ENCODE data around the gene CNTNAP5.

The CNTNAP5 gene

DNA sequence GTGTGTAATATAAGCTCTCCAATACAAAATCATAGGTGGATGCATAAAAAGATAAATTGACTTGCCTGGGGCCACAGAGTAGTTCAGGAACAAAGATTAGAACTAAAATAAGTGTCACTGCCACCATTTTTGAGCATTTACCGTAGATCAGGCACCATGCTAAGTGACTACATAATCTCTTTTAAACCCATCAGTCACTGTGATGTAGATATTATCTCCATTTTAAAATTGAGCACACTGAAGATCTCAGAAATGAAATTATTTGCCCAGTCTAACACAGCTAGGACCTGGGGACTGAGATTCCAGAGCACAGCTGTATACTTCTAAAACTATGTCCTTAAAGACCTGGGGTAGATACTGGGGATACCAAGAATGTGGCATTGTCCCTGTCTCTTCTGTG, 737.3 kb downstream of the CNTNAP5 start:
- TF ChIP-seq, protein P1, sequence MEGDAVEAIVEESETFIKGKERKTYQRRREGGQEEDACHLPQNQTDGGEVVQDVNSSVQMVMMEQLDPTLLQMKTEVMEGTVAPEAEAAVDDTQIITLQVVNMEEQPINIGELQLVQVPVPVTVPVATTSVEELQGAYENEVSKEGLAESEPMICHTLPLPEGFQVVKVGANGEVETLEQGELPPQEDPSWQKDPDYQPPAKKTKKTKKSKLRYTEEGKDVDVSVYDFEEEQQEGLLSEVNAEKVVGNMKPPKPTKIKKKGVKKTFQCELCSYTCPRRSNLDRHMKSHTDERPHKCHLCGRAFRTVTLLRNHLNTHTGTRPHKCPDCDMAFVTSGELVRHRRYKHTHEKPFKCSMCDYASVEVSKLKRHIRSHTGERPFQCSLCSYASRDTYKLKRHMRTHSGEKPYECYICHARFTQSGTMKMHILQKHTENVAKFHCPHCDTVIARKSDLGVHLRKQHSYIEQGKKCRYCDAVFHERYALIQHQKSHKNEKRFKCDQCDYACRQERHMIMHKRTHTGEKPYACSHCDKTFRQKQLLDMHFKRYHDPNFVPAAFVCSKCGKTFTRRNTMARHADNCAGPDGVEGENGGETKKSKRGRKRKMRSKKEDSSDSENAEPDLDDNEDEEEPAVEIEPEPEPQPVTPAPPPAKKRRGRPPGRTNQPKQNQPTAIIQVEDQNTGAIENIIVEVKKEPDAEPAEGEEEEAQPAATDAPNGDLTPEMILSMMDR (IDR thresholded peaks at IDR 0.05; ENCODE audit: low read depth, low read length): no peak
- H3K9me3 ChIP-seq (ENCODE audit: severe bottlenecking): no peaks in the 10 kb centered on the region
- no peaks in the 10 kb centered on the region for H3K36me3 ChIP-seq
- no peaks in the 10 kb centered on the region for H3K27me3 ChIP-seq (ENCODE audit: insufficient read depth, low read depth, severe bottlenecking)
- no peak for DNase-seq
- H3K4me3 ChIP-seq (ENCODE audit: low read depth, low read length): no peak overlapping the region
- no peak overlapping the region for H3K27ac ChIP-seq

GRCh38 chr2:124763611-124764010, 738.5 kb downstream of the CNTNAP5 start:
- TF ChIP-seq, protein P1 (IDR thresholded peaks at IDR 0.05; ENCODE audit: low read depth, low read length): no peak
- Histone ChIP-seq H3K27me3 (ENCODE audit: insufficient read depth, low read depth, severe bottlenecking) (no peaks in the 10 kb centered on the region), H3K36me3 (no peaks in the 10 kb centered on the region), H3K4me3 (ENCODE audit: low read depth, low read length) (no peak overlapping the region), H3K9me3 (ENCODE audit: severe bottlenecking) (no peaks in the 10 kb centered on the region), H3K27ac (no peak overlapping the region)
- no peak for DNase-seq

DNA sequence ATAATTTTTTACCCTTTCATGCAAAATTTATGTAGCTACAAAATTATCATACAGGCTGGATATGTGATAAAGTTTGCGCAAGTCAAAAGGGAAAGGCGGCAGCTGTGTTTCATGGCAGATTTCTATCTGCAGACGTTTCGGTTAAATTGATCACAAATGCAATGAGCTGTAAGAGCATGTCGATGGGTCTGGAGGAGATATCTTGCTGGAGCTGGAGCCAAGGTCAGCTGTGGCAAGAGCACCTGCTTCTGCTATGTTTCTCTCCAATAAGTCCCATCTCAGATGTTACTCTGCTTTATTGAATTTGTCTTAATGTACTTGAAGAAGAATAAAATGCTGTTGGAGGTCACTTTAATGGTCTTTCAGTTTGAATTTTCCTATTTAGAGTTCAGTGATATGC, 749.7 kb downstream of the CNTNAP5 start:
- no peak overlapping the region for H3K4me3 ChIP-seq (ENCODE audit: low read depth, low read length)
- H3K27ac ChIP-seq: no peak overlapping the region
- no peaks in the 10 kb centered on the region for H3K27me3 ChIP-seq (ENCODE audit: insufficient read depth, low read depth, severe bottlenecking)
- no peaks in the 10 kb centered on the region for H3K9me3 ChIP-seq (ENCODE audit: severe bottlenecking)
- no peak for DNase-seq
- TF ChIP-seq, protein P1 (IDR thresholded peaks at IDR 0.05; ENCODE audit: low read depth, low read length): no peak
- no peaks in the 10 kb centered on the region for H3K36me3 ChIP-seq

DNA sequence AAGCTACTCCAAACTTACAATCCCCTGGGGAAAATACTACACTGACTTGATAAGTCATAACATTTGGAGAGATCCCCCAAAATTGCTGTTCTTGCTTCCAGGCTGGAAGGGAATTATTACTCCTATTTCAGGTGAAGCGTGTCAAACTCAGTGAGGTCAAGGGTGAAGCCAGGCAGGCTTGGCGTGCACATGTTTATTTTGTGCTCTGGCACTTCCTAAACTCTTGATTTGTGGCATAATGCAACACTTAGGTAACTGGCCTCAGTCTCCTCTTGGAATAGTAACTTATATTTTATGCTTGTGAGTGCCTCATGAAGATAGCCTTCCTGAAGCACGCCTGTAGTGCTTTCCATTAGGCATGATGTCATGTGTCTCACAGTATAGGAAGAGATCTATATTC, 751.2 kb downstream of the CNTNAP5 start:
- TF ChIP-seq, protein P1 (IDR thresholded peaks at IDR 0.05; ENCODE audit: low read depth, low read length): no peak
- H3K27ac ChIP-seq: no peak overlapping the region
- no peaks in the 10 kb centered on the region for H3K9me3 ChIP-seq (ENCODE audit: severe bottlenecking)
- no peaks in the 10 kb centered on the region for H3K27me3 ChIP-seq (ENCODE audit: insufficient read depth, low read depth, severe bottlenecking)
- no peak overlapping the region for H3K4me3 ChIP-seq (ENCODE audit: low read depth, low read length)
- no peak for DNase-seq
- no peaks in the 10 kb centered on the region for H3K36me3 ChIP-seq

- Histone ChIP-seq H3K9me3 (ENCODE audit: severe bottlenecking) (no peaks in the 10 kb centered on the region), H3K27me3 (ENCODE audit: insufficient read depth, low read depth, severe bottlenecking) (no peaks in the 10 kb centered on the region), H3K4me3 (ENCODE audit: low read depth, low read length) (no peak overlapping the region), H3K36me3 (no peaks in the 10 kb centered on the region), H3K27ac (no peak overlapping the region)
- no peak for DNase-seq
- TF ChIP-seq, protein P1 (IDR thresholded peaks at IDR 0.05; ENCODE audit: low read depth, low read length): no peak
Observed at GRCh38 chr2:124778076-124778475, 753.0 kb downstream of the CNTNAP5 start.

- TF ChIP-seq, protein P1 (IDR thresholded peaks at IDR 0.05; ENCODE audit: low read depth, low read length): no peak
- Histone ChIP-seq H3K36me3 (no peaks in the 10 kb centered on the region), H3K27ac (no peak overlapping the region), H3K4me3 (ENCODE audit: low read depth, low read length) (no peak overlapping the region), H3K27me3 (ENCODE audit: insufficient read depth, low read depth, severe bottlenecking) (no peaks in the 10 kb centered on the region), H3K9me3 (ENCODE audit: severe bottlenecking) (no peaks in the 10 kb centered on the region)
- DNase-seq: no peak
Observed at GRCh38 chr2:124796647-124797046, 771.6 kb downstream of the CNTNAP5 start.
